DMS114 treated with DMSO at 0.1 percent for 48 hours (cell line): ENCODE results near the gene IL1RAPL1.

Source experiments
- DNase-seq: peaks from one replicate; lab custom pipeline; 2025; ENCODE audit not compliant: unreplicated experiment; lab: John Stamatoyannopoulos, UW

The IL1RAPL1 gene

GRCh38 chrX:29952016-29952415, 1364.8 kb downstream of the IL1RAPL1 start:
- DNase-seq: no peak

- DNase-seq: no peak
Measured at GRCh38 chrX:29962061-29962460, 1374.8 kb downstream of the IL1RAPL1 start.

- DNase-seq: no peak
Measured at GRCh38 chrX:29965634-29966033, 1378.4 kb downstream of the IL1RAPL1 start.

- no peak for DNase-seq
Measured at GRCh38 chrX:29992083-29992482, 1404.8 kb downstream of the IL1RAPL1 start.

- DNase-seq: no peak
Measured at GRCh38 chrX:30005813-30006212, 1418.6 kb downstream of the IL1RAPL1 start.
